Hindlimb muscle (tissue), 1 donor: Measurements from ENCODE around the gene SPTBN2. TPM values are rescaled to one million over a fixed set of nuclear protein-coding genes. Genes with fewer than 3 reads are reported as not detected.

ENCODE experiments used
- DNase-seq: peaks from one replicate; pipeline ENCODE4 v3.0.0-alpha.2; 2013
- polyA plus RNA-seq: library from polyadenylated mRNA; unstranded; fragments of 120-200 nt; gene quantifications from one replicate; pipeline ENCODE4 v1.2.1, GENCODE V29; 2013; ENCODE audit not compliant: insufficient read length

Gene SPTBN2
- polyA plus RNA-seq, 1 donor, result 24.3 TPM

DNA sequence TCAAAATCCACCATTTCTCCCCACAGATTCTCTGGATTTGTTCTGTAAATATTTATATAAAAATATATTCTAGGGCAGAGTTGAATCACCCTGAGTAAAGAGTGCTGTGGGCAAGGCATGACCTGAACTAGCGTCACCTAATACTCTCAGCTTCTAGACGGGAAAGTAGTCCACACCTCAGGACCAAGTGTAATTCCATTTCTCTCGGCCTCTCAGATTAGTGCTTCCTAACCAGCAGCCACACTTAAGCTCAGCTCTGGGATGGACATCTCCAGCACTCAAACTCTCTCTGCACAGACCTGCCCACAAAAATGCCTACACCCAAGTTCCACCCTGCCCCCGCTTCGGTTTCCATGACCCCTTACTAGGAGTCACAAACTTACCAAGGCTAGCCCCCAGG lies 5.3 kb downstream of the SPTBN2 start:
- DNase-seq, result no peak

DNA sequence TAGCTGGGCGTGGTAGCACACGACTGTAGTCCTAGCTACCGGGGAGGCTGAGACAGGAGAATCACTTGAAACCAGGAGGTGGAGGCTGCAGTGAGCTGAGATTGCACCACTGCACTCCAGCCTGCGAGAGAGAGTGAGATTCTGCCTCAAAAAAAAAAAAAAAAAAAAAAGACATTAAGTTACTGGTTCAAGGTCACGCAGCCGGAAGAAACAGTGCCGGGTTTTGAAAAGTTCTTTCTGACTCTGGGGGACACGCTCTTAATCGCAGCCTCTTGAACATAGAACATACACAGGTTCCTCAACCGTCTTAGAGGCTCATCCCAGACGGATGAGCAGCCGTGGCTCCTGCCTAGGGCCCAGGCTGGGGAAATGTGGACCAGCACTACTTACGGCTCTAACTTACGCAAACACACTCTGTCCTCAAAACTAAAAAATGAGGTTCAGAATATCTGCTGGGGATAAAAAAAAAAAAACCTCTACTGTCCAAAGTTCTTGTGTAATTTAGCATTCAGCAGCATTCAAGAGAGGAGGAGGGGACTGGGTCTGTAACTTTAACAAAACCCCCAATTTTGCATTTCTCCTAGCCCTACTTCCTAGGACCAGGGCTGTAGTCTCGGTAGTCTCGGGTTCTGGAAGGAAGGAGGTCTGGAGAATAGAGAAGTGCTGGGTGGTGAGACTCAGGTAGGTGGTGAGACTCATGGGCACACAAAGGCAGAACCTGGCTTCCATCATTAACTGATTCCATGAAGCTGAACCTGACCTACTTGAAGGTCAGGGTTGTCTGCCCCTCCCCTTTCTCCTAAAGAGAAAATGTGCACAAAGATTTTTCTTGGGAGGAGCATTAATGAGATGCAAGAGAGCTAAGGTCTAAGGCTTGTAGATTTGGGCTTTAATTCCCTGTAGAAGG lies 6.0 kb downstream of the SPTBN2 start:
- no peak for DNase-seq

GRCh38 chr11:66721939-66722338 lies 7.1 kb downstream of the SPTBN2 start:
- DNase-seq, result no peak

DNA sequence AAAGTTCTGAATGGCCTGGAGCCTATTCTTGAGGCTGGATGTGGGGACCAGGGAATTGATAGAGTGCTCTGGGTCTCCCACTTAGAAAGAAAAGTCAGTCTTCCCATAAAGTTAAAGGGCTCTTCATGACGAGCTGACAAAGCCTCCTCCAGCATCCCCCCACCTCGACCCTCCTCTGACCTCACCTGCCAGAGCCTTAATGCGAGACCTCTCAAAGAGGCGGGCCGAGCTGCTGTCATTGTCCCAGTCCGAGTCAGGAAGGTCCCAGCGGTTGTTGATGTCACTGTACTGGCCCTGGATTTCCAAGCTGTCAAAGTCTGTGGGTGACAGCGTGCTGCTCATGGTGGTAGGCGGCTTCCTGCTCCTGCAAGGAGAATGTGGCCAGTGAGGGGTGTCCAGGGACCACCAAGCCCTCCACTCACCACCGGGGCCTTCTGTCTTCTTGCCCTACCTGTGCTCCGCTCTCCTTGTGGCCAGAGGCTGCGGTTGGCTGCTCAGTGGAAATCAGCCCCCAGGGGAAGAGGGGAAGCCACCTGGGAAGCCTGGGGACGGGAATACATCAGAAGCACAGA lies 8.0 kb downstream of the SPTBN2 start:
- no peak for DNase-seq

- DNase-seq, result no peak
Measured at GRCh38 chr11:66720223-66720898, 8.7 kb downstream of the SPTBN2 start.

GRCh38 chr11:66719111-66719872 lies 9.7 kb downstream of the SPTBN2 start:
- DNase-seq, result no peak

- DNase-seq, result no peak
Measured at GRCh38 chr11:66718320-66718971, 10.6 kb downstream of the SPTBN2 start.

GRCh38 chr11:66717925-66718319 lies 11.1 kb downstream of the SPTBN2 start:
- DNase-seq, result no peak

DNA sequence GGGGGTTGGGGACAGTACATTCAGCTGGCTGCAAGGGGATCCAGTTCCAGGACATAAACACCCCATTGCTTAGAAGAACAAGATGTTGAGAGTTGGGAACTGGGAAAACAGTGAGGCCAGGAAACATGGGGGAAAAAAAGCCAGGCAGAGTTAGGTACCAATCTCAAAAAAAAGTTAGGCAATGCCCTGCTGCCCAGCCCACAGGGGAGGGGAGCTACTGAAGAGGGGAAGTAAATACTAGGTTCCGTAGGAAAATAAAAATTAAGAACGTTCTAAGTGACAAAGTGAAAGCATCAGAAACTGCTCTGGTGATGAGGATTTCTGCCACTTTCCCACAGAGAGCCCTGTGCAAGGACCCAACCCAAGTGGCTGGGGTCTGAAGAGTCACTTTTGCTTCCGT lies 12.0 kb downstream of the SPTBN2 start:
- no peak for DNase-seq

GRCh38 chr11:66715346-66716085 lies 13.5 kb downstream of the SPTBN2 start:
- no peak for DNase-seq

DNA sequence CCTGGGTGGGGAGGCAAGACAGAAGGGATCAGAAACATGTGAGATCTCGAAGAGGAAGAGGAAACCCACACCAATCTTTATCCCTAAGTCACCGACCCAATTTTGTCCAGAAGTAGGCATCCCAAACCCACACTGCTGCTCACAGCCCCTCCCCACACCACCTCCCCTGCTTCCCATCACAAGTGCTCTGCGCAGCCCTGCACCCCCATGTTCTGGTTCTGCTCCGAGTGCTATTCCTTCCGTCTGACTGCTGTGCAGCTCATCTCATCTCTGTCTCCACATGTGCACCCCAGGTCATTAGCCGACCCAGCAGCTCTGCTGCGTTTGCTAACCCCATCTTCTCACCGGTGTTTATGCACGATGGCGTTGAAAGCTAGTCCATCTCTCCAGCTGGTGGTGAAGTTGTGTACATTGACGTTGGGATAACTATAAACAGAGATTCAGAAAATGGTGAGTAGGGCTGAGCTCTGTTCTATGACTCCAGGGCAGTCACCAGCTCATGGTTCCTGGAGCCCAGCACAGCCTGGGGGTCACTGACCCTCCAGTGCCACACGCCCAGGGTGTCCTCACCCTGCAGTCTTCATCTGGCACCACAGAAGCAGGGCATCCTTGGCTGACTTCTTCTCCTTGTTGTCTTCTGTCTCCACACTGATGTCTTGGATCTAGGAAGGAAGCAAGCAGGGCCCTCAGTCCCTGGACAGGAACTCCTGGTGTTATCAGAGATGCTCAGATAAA lies 15.1 kb downstream of the SPTBN2 start:
- no peak for DNase-seq

DNA sequence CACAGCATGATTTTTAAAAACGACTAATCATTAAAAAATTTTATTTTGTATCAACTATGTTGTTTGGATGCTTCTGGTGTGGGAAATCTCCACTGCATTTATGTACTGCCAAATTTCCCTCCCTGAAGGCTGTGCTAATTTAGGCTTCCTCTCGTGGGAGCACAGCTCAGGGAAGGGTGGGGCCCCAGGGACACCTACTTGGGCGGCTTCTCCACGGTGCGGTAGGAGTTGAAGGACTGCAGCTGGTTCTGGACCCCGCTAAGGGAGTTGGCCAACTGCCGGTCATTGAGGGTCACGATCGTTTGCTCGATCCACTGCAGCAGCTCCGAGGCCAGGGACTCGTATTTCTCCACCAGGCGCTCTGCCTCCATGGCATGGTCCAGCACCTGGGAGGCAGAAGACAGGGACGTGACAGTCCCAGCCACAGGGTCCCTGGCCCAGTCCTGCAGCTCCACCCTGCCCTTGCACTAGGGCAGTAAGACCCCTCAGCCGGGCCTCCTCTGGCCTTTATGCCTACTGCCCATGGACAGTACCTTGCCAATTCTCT lies 18.6 kb downstream of the SPTBN2 start:
- DNase-seq, result no peak

DNA sequence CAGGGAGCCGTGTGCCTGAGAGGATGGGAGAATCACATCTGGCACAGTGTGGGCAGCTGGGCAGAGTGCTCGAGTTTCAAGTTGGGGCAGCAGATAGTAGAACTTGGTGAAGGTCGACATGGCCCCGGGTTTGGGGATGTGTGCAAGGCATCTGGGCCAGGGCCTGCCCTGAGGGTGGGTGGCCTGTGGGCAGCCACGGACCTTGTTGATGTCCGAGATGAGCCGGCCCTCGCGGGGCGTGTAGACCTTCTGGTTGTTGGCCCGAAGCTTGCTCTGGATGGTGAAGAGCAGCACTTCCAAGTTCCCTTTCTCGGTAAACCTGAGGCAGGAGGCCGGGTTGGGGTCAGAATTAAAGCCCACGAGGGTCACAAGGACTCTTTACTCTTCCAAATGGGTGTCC lies 20.3 kb downstream of the SPTBN2 start:
- DNase-seq, result no peak

- DNase-seq, result no peak
Measured at GRCh38 chr11:66708094-66708493, 20.9 kb downstream of the SPTBN2 start.

- no peak for DNase-seq
Measured at GRCh38 chr11:66707486-66707885, 21.5 kb downstream of the SPTBN2 start.

DNA sequence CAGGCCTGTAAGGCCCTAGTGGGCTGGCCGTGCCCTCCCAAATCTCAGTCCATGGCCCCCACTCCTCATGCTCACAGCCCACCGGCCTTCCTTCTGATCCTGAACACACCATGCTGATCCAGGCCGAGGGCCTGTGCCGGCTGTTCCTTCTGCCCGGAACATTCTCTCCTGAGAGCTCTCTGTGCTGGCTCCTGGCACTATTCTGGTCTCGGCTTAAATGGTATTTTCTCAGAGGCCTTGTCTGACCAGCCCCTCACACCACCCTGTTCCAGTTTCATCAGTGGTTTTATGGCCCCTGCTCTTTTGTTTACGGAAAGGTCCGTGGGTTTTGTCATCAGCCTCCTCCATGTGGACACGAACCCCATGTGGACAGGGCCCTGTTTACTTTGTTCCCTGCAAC lies 22.0 kb downstream of the SPTBN2 start:
- no peak for DNase-seq

DNA sequence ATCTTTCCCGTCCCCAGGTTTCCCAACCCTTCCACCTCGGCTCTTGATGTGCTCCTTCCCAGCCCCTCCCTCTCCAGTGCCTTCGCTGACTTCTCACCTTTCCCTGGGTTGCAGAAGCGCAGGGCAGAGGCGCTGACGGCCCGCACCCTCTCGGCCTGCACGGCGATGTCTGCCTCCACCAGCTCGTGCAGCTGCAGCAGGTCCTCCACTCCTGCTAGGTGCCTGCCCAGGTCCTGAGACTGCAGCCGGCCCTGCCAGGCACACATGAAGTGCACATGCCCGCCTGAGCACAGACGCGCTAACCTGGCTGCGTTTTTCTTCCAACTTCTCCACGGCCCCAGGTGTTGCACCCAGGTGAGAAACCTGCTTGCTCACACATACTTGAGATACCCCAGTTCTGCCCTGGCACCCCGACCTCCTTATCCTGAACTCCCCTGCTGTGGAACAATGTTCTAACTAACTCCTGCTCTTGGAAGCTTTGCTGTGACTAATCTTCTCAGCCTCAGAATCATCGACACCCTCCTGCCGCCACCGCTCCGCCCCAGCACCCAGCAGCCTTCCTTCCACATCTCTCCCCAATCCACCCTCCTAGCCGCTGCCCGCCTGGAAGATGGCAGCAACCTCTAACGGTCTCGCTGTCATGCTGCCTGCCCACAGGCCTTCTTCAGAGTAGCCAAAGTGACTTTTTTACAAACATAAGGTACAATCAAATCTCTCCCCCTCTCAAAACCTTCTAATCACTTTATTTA lies 23.3 kb downstream of the SPTBN2 start:
- no peak for DNase-seq

DNA sequence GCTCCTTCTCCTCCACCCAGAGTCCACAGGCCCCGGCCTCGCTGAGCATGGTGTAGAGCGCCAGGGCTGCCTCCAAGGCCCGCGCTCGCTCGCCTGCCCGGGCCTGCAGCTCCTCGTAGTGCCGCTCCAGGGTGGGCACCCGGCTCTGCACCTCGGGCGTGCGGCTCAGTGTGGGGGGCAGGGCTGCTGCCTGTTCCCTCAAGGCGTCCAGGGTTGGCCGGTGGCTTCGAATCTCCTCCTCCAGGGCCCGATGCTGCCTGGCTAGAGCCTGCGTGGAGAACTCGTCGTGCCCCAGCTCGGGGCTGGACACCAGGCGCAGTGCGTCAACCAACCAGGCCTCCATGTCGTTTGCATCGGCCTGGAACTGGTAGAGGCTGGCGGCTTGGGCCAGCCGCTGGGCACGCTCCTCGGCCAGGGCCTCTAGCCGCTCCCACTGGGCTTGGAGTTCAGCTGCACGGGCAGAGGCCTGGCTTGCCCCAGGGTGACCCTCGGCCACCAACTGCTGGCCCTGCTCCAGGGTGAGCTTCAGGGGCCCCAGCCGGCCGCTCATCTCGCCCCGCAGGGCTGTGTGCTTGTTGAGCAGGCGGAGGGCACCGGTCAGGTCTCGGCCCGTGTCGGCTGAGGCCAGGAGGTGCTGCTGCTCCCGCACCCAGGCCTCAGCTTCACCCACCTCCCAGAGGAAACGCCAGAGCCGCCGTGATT lies 24.2 kb downstream of the SPTBN2 start:
- DNase-seq, result no peak
